GM23338 (cell line): Measurements from ENCODE around the gene GPHN. TPM values are rescaled to one million over a fixed set of nuclear protein-coding genes. Genes with fewer than 3 reads are reported as not detected.

ENCODE experiments used
- ATAC-seq: fragments of 200-7000 bp; cut with Tn5 transposase; 3 replicates; pipeline ENCODE4 v1.9.1; 2020
- DNase-seq: peaks from one replicate; pipeline ENCODE4 v3.0.0-alpha.2; 2015; ENCODE audit warnings: low spot score
- H2AFZ ChIP-seq: fragments of 200-600 bp; sonication (generic); 2 replicates; pipeline ENCODE4 v1.8.0; 2016; ENCODE audit warnings: antibody characterized with exemption, mild to moderate bottlenecking, moderate library complexity
- H3F3A ChIP-seq: fragments of 200-600 bp; sonication (generic); replicated peaks from 2 replicates; pipeline ENCODE4 v1.8.0; 2017; ENCODE audit warnings: antibody characterized with exemption, mixed run types, low read depth
- H3K27ac ChIP-seq: fragments of 200-600 bp; sonication (generic); 2 replicates; pipeline ENCODE4 v1.6.1; 2016; ENCODE audit warnings: low read depth
- H3K27me3 ChIP-seq: fragments of 200-600 bp; sonication (generic); 2 replicates; pipeline ENCODE4 v1.8.0; 2016; ENCODE audit warnings: mild to moderate bottlenecking, mixed run types, moderate library complexity; ENCODE audit not compliant: insufficient read depth
- H3K36me3 ChIP-seq: fragments of 200-600 bp; sonication (generic); 2 replicates; pipeline ENCODE4 v1.8.0; 2016; ENCODE audit warnings: mild to moderate bottlenecking; ENCODE audit not compliant: insufficient read depth
- H3K4me1 ChIP-seq: fragments of 200-600 bp; sonication (generic); 2 replicates; pipeline ENCODE4 v1.8.0; 2016; ENCODE audit warnings: mild to moderate bottlenecking, moderate library complexity; ENCODE audit not compliant: insufficient read depth
- H3K4me2 ChIP-seq: fragments of 200-600 bp; sonication (generic); 2 replicates; pipeline ENCODE4 v1.7.1; 2017; ENCODE audit warnings: mixed run types
- H3K4me3 ChIP-seq: fragments of 200-600 bp; sonication (generic); 2 replicates; pipeline ENCODE4 v1.6.1; 2016; ENCODE audit warnings: mixed run types
- H3K79me2 ChIP-seq: fragments of 200-600 bp; sonication (generic); replicated peaks from 2 replicates; pipeline ENCODE4 v1.8.0; 2017; ENCODE audit warnings: mild to moderate bottlenecking; ENCODE audit not compliant: insufficient read depth
- H3K9me2 ChIP-seq: fragments of 200-600 bp; sonication (generic); 2 replicates; pipeline ENCODE4 v1.8.0; 2017; ENCODE audit not compliant: insufficient read depth
- H4K20me1 ChIP-seq: fragments of 200-600 bp; sonication (generic); replicated peaks from 2 replicates; pipeline ENCODE4 v1.8.0; 2017; ENCODE audit warnings: mild to moderate bottlenecking; ENCODE audit not compliant: insufficient read depth
- H3K27ac Mint-ChIP-seq: 2 replicates; pipeline ENCODE4 v1.8.0; 2020; ENCODE audit warnings: inconsistent platforms, mild to moderate bottlenecking, moderate library complexity, mixed read lengths
- H3K27me3 Mint-ChIP-seq: 3 replicates; pipeline ENCODE4 v1.8.0; 2022; ENCODE audit warnings: low read depth, mild to moderate bottlenecking, moderate library complexity, mixed read lengths, inconsistent platforms; ENCODE audit not compliant: insufficient read depth, poor library complexity
- H3K36me3 Mint-ChIP-seq: 3 replicates; pipeline ENCODE4 v1.8.0; 2021; ENCODE audit warnings: low read depth, mild to moderate bottlenecking, inconsistent platforms, moderate library complexity, mixed read lengths
- H3K4me1 Mint-ChIP-seq: 3 replicates; pipeline ENCODE4 v1.8.0; 2020; ENCODE audit warnings: mild to moderate bottlenecking, inconsistent platforms, mixed read lengths
- H3K4me3 Mint-ChIP-seq: 3 replicates; pipeline ENCODE4 v1.8.0; 2021; ENCODE audit warnings: moderate library complexity, mild to moderate bottlenecking, inconsistent platforms, mixed read lengths
- H3K9me3 Mint-ChIP-seq: 3 replicates; pipeline ENCODE4 v1.8.0; 2020; ENCODE audit warnings: moderate library complexity, mild to moderate bottlenecking, inconsistent platforms, mixed read lengths
- CREB1 ChIP-seq: fragments of 250-450 bp; sonication (Bioruptor Pico); IDR thresholded peaks from 2 replicates; pipeline ENCODE4 v1.5.0; 2020; ENCODE audit warnings: low read depth, mild to moderate bottlenecking, moderate library complexity
- CTCF ChIP-seq, 2 experiments: fragments of 200-600 bp in 1 of 2; sonication (generic) in 1 of 2; conservative IDR thresholded peaks; 2 replicates each; pipeline versions ENCODE4 v1.5.1 to v1.6.1; 2016 to 2017; ENCODE audit warnings: antibody characterized with exemption in 2 of 2, low read depth in 2 of 2, mild to moderate bottlenecking in 2 of 2, moderate library complexity in 1 of 2
- EZH2 ChIP-seq: fragments of 200-600 bp; sonication (generic); IDR thresholded peaks from one replicate; pipeline ENCODE4 v1.8.0; 2017; ENCODE audit warnings: antibody characterized with exemption, mild to moderate bottlenecking, low read depth; ENCODE audit not compliant: unreplicated experiment
- EZH2phosphoT487 ChIP-seq: fragments of 200-600 bp; sonication (generic); IDR thresholded peaks from one replicate; pipeline ENCODE4 v1.8.1; 2018; ENCODE audit warnings: antibody characterized with exemption; ENCODE audit not compliant: unreplicated experiment
- JUNB ChIP-seq: IDR thresholded peaks from one replicate; pipeline ENCODE4 v1.6.1; 2016; ENCODE audit warnings: antibody characterized with exemption; ENCODE audit not compliant: unreplicated experiment
- NANOG ChIP-seq: IDR thresholded peaks from 2 replicates; pipeline ENCODE4 v1.6.1; 2016; ENCODE audit warnings: antibody characterized with exemption, borderline replicate concordance
- POLR2AphosphoS5 ChIP-seq: IDR thresholded peaks from 2 replicates; pipeline ENCODE4 v1.6.1; 2016; ENCODE audit warnings: antibody characterized with exemption, low read depth
- REST ChIP-seq: IDR thresholded peaks from one replicate; pipeline ENCODE4 v1.6.1; 2018; ENCODE audit warnings: antibody characterized with exemption; ENCODE audit not compliant: unreplicated experiment
- STAT1 ChIP-seq: IDR thresholded peaks from one replicate; pipeline ENCODE4 v1.6.1; 2016; ENCODE audit warnings: antibody characterized with exemption; ENCODE audit not compliant: unreplicated experiment
- ZNF114 ChIP-seq: fragments of 250-450 bp; sonication (Bioruptor Pico); IDR thresholded peaks from 2 replicates; pipeline ENCODE4 v1.5.0; 2020; ENCODE audit warnings: mild to moderate bottlenecking, moderate library complexity
- ZNF462 ChIP-seq: fragments of 250-450 bp; sonication (Bioruptor Pico); IDR thresholded peaks from 2 replicates; pipeline ENCODE4 v1.5.0; 2020; ENCODE audit warnings: mild to moderate bottlenecking, moderate library complexity
- polyA plus RNA-seq: library from polyadenylated mRNA; unstranded; fragments of >200 nt; fragmentation: Nextera tagmentation; extraction: Ambion mirVana; gene quantifications from 2 replicates; pipeline ENCODE4 v1.2.1, GENCODE V29; 2016
- total RNA-seq: library from RNA; depleted of rRNA; stranded (reverse); fragments of >200 nt; shearing (Covaris generic); gene quantifications from 2 replicates; pipeline ENCODE4 v1.2.3, GENCODE V29; 2014

Gene GPHN
- total and polyA plus RNA-seq, 2 experiments from 2014 or later: 17.6 to 20.6 TPM

GRCh38 chr14:66993512-66993911, 485.6 kb downstream of the GPHN start:
- Mint-ChIP-seq H3K9me3 (no peaks in the 10 kb centered on the region), H3K27me3 (no peaks in the 10 kb centered on the region), H3K27ac (no peak overlapping the region), H3K4me3 (no peak overlapping the region), H3K4me1 (no peaks in the 10 kb centered on the region), H3K36me3 (no peaks in the 10 kb centered on the region)
- no peaks in the 10 kb centered on the region for H3K36me3 ChIP-seq
- no peak overlapping the region for H2AFZ ChIP-seq
- H3K79me2 ChIP-seq: no peaks in the 10 kb centered on the region
- H4K20me1 ChIP-seq: no peaks in the 10 kb centered on the region
- no peak for TF ChIP-seq NANOG
- TF ChIP-seq ZNF114 (CRISPR knock-in tag): no peak
- no peak for TF ChIP-seq POLR2AphosphoS5
- TF ChIP-seq EZH2: no peak
- TF ChIP-seq EZH2phosphoT487: no peak
- no peak for TF ChIP-seq CREB1 (CRISPR knock-in tag)
- TF ChIP-seq REST: no peak
- no peaks in the 10 kb centered on the region for H3K4me1 ChIP-seq
- ATAC-seq (no peak), DNase-seq (no peak)
- H3K4me2 ChIP-seq: no peak overlapping the region
- no peak overlapping the region for H3K4me3 ChIP-seq
- H3K27me3 ChIP-seq: no peaks in the 10 kb centered on the region
- no peaks in the 10 kb centered on the region; the same call in 1 of the 2 replicates for H3K9me2 ChIP-seq
- no peak overlapping the region for H3K27ac ChIP-seq
- no peaks in the 10 kb centered on the region for H3F3A ChIP-seq

- no peak overlapping the region for H2AFZ ChIP-seq
- no peak overlapping the region for H3K4me3 Mint-ChIP-seq
- ATAC-seq: no peak
- no peaks in the 10 kb centered on the region for H3K9me2 ChIP-seq
- H3K9me3 Mint-ChIP-seq: no peaks in the 10 kb centered on the region
- no peak overlapping the region for H3K4me2 ChIP-seq
- no peaks in the 10 kb centered on the region for H3F3A ChIP-seq
- H3K4me1 Mint-ChIP-seq: no peaks in the 10 kb centered on the region
- H3K36me3 Mint-ChIP-seq: no peaks in the 10 kb centered on the region
- H4K20me1 ChIP-seq: no peaks in the 10 kb centered on the region
- no peaks in the 10 kb centered on the region for H3K4me1 ChIP-seq
- no peaks in the 10 kb centered on the region for H3K27me3 ChIP-seq
- no peaks in the 10 kb centered on the region for H3K36me3 ChIP-seq
- no peak overlapping the region for H3K27ac Mint-ChIP-seq
- no peaks in the 10 kb centered on the region for H3K79me2 ChIP-seq
- H3K27me3 Mint-ChIP-seq: no peaks in the 10 kb centered on the region
- H3K27ac ChIP-seq: no peak overlapping the region
- no peak overlapping the region for H3K4me3 ChIP-seq
- no peak for DNase-seq
- no peak for TF ChIP-seq CREB1 (CRISPR knock-in tag)
- no peak for TF ChIP-seq ZNF114 (CRISPR knock-in tag)
- TF ChIP-seq EZH2phosphoT487: no peak
- TF ChIP-seq POLR2AphosphoS5: no peak
- TF ChIP-seq EZH2: no peak
- TF ChIP-seq CTCF (conservative IDR thresholded peaks at IDR 0.05; ENCODE audit: low read depth in 2 of 2): no peak
- TF ChIP-seq STAT1: no peak
- no peak for TF ChIP-seq JUNB
- TF ChIP-seq NANOG: no peak
- TF ChIP-seq ZNF462 (CRISPR knock-in tag): no peak
These were observed 490.1 kb downstream of the GPHN start for GRCh38 chr14:66998013-66998412.
